KBM-7 (cell line): ENCODE measurements around the gene SLC43A2.
"Not testable (repeated sequence)": the region's sequence is repeated elsewhere in the genome, so short reads cannot be mapped to it uniquely, and the experiment has no call there.

Source experiments
- DNase-seq: peaks from one replicate; pipeline ENCODE4 v3.0.0-alpha.2; 2015
- in situ Hi-C: fragments of 300-500 bp; cut with MboI; formaldehyde crosslinking; loops from 2 replicates; pipeline ENCODE4 v1.14.3; 2020; ENCODE audit warnings: low sequenced_read_pairs, low pct_unique_long_range_greater_than_20kb, mixed read lengths

Gene SLC43A2

GRCh38 chr17:1555651-1556471, 72.8 kb downstream of the SLC43A2 start:
- in situ Hi-C loops = no loop called here
- peak; percentile 85 for DNase-seq

GRCh38 chr17:1554751-1555540, 73.7 kb downstream of the SLC43A2 start:
- DNase-seq = no peak
- in situ Hi-C loops = no loop called here

GRCh38 chr17:1553354-1554266, 75.0 kb downstream of the SLC43A2 start:
- no peak for DNase-seq
- in situ Hi-C loops = no loop called here

GRCh38 chr17:1552932-1553331, 75.7 kb downstream of the SLC43A2 start:
- in situ Hi-C loops = no loop called here
- DNase-seq = no peak

- in situ Hi-C loops = no loop called here
- no peak for DNase-seq
Observed at GRCh38 chr17:1551741-1552140, 76.9 kb downstream of the SLC43A2 start.

GRCh38 chr17:1548032-1548431, 80.6 kb downstream of the SLC43A2 start:
- in situ Hi-C loops = no loop called here
- no peak for DNase-seq

- DNase-seq = no peak
- in situ Hi-C loops = no loop called here
Observed at GRCh38 chr17:1546292-1546922, 82.2 kb downstream of the SLC43A2 start.

GRCh38 chr17:1545618-1546017, 83.0 kb downstream of the SLC43A2 start:
- DNase-seq = no peak
- in situ Hi-C loops = no loop called here

GRCh38 chr17:1542316-1542715, 86.3 kb downstream of the SLC43A2 start:
- DNase-seq = no peak
- in situ Hi-C loops = no loop called here

GRCh38 chr17:1541367-1541904, 87.2 kb downstream of the SLC43A2 start:
- DNase-seq = no peak
- in situ Hi-C loops = no loop called here

GRCh38 chr17:1539811-1540210, 88.8 kb downstream of the SLC43A2 start:
- DNase-seq = no peak
- in situ Hi-C loops = no loop called here

GRCh38 chr17:1535737-1536136, 92.9 kb downstream of the SLC43A2 start:
- in situ Hi-C loops = no loop called here
- no peak for DNase-seq

- no peak for DNase-seq
- in situ Hi-C loops = no loop called here
Observed at GRCh38 chr17:1533661-1534325, 94.8 kb downstream of the SLC43A2 start.

GRCh38 chr17:1532836-1533602, 95.6 kb downstream of the SLC43A2 start:
- peak; percentile 82 for DNase-seq
- in situ Hi-C loops = no loop called here

GRCh38 chr17:1529863-1530262, 98.8 kb downstream of the SLC43A2 start:
- in situ Hi-C loops = no loop called here
- no peak for DNase-seq

GRCh38 chr17:1526876-1527275, 101.8 kb downstream of the SLC43A2 start:
- DNase-seq, in situ Hi-C loops: not testable (repeated sequence)

GRCh38 chr17:1522626-1523025, 106.0 kb downstream of the SLC43A2 start:
- DNase-seq = no peak
- in situ Hi-C loops = no loop called here
